ENCODE data around the gene PSMD9. TPM values are rescaled to one million over a fixed set of nuclear protein-coding genes. Genes with fewer than 3 reads are reported as not detected.
A peak's percentile ranks its signal among the peaks of the same experiment; 100 is the strongest.
"Not testable (repeated sequence)": the region's sequence is repeated elsewhere in the genome, so short reads cannot be mapped to it uniquely, and the experiment has no call there.

Gene PSMD9
- total RNA-seq, 1 donor from 2014 or later = 28.1 TPM

DNA sequence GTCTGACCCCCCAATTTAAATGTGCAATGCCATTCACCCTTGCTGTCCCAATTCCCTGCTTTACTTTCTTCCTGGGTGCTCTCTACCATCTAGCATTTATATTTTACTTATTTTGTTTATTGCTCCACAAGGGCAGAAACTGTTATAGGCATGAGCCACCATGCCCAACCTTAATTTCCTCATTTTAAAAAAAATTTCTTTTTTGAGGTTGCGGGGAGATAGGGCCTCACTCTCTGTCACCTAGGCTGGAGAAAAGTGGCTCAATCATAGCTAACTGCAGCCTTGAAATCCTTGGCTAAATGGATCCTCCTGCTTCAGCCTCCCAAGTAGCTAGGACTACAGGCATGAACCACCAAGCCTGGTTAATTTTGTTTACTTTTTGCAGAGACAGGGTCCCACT, 42.9 kb upstream of the PSMD9 start:
- no peak for DNase-seq
- TF ChIP-seq, protein P1, sequence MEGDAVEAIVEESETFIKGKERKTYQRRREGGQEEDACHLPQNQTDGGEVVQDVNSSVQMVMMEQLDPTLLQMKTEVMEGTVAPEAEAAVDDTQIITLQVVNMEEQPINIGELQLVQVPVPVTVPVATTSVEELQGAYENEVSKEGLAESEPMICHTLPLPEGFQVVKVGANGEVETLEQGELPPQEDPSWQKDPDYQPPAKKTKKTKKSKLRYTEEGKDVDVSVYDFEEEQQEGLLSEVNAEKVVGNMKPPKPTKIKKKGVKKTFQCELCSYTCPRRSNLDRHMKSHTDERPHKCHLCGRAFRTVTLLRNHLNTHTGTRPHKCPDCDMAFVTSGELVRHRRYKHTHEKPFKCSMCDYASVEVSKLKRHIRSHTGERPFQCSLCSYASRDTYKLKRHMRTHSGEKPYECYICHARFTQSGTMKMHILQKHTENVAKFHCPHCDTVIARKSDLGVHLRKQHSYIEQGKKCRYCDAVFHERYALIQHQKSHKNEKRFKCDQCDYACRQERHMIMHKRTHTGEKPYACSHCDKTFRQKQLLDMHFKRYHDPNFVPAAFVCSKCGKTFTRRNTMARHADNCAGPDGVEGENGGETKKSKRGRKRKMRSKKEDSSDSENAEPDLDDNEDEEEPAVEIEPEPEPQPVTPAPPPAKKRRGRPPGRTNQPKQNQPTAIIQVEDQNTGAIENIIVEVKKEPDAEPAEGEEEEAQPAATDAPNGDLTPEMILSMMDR (IDR thresholded peaks at IDR 0.05; ENCODE audit: borderline replicate concordance) = no peak
- no peaks in the 10 kb centered on the region for H3K9me3 ChIP-seq (replicated peaks)
- intact Hi-C loops (cut with micrococcal nuclease) = no loop called here
- no peak overlapping the region for H3K27ac ChIP-seq (replicated peaks)
- no peaks in the 10 kb centered on the region for H3K36me3 ChIP-seq
- no peak overlapping the region for H3K4me3 ChIP-seq
- no peaks in the 10 kb centered on the region for H3K4me1 ChIP-seq
- H3K27me3 ChIP-seq (ENCODE audit: low read depth) = no peaks in the 10 kb centered on the region

DNA sequence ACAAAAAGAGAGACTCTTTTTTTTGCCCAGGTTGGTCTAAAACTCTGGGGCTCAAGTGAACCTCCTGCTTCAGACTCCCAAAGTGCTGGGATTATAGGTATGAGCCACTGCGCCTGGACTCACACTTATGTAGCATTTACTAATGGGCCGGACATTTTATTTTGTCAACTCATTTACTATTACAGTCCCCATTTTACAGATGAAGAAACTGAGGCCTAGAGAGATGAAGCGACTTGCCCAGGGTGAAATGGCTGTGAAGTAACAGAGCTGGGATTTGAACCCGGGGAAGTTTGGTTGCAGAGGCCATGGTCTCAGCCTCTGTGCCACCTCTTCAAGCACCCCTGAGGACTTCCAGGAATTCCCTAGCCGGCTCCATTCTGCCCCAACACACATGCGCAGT, 39.4 kb upstream of the PSMD9 start:
- H3K27ac ChIP-seq (replicated peaks) = no peak overlapping the region
- H3K27me3 ChIP-seq (ENCODE audit: low read depth) = no peaks in the 10 kb centered on the region
- TF ChIP-seq, protein P1 (IDR thresholded peaks at IDR 0.05; ENCODE audit: borderline replicate concordance) = no peak
- no peak for DNase-seq
- H3K4me3 ChIP-seq = no peak overlapping the region
- H3K36me3 ChIP-seq = no peaks in the 10 kb centered on the region
- H3K4me1 ChIP-seq = no peaks in the 10 kb centered on the region
- intact Hi-C loops (cut with micrococcal nuclease) = no loop called here
- H3K9me3 ChIP-seq (replicated peaks) = no peaks in the 10 kb centered on the region

DNA sequence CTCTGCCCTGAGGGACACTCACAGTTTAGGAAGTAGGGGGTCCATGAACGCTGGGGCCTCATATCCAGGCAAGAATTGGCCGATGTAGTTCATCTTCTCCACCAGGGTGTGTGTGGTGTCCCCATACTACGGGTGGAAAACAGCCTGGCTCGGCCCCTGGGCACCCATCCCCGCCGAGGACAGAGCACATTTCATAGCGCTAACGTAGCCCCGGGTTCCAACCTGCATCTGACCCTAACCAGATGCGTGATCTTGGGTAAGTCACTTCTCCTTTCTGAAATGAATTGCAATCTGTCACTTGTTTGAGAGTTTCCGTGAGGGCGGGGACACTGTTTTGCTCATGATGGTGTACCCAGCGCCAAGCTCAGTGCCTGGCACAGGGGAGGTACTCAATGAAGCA, 38.9 kb upstream of the PSMD9 start:
- TF ChIP-seq, protein P1 (IDR thresholded peaks at IDR 0.05; ENCODE audit: borderline replicate concordance) = no peak
- Histone ChIP-seq H3K4me3 (no peak overlapping the region), H3K27ac (replicated peaks) (no peak overlapping the region), H3K4me1 (no peaks in the 10 kb centered on the region), H3K27me3 (ENCODE audit: low read depth) (no peaks in the 10 kb centered on the region), H3K9me3 (replicated peaks) (no peaks in the 10 kb centered on the region), H3K36me3 (no peaks in the 10 kb centered on the region)
- intact Hi-C loops (cut with micrococcal nuclease) = no loop called here
- DNase-seq = no peak

DNA sequence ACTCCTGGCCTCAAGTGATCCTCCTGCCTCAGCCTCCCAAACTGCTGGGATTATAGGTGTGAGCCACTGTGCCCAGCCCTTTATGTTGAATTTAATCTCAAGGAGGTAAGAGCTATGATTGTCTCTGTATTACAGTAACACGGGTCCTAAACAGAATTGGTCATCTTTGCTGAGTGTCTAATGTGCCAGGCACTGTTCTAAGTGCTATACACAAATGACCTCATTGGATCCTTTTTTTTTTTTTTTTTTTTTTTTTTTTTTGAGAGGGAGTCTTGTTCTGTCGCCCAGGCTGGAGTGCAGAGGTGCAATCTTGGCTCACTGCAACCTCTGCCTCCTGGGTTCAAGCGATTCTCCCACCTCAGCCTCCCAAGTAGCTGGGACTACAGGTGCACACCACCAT, 36.2 kb upstream of the PSMD9 start:
- H3K27me3 ChIP-seq (ENCODE audit: low read depth); DNase-seq; H3K9me3 ChIP-seq (replicated peaks); H3K36me3 ChIP-seq; H3K4me3 ChIP-seq; H3K4me1 ChIP-seq; intact Hi-C loops (cut with micrococcal nuclease); H3K27ac ChIP-seq (replicated peaks): not testable (repeated sequence)

DNA sequence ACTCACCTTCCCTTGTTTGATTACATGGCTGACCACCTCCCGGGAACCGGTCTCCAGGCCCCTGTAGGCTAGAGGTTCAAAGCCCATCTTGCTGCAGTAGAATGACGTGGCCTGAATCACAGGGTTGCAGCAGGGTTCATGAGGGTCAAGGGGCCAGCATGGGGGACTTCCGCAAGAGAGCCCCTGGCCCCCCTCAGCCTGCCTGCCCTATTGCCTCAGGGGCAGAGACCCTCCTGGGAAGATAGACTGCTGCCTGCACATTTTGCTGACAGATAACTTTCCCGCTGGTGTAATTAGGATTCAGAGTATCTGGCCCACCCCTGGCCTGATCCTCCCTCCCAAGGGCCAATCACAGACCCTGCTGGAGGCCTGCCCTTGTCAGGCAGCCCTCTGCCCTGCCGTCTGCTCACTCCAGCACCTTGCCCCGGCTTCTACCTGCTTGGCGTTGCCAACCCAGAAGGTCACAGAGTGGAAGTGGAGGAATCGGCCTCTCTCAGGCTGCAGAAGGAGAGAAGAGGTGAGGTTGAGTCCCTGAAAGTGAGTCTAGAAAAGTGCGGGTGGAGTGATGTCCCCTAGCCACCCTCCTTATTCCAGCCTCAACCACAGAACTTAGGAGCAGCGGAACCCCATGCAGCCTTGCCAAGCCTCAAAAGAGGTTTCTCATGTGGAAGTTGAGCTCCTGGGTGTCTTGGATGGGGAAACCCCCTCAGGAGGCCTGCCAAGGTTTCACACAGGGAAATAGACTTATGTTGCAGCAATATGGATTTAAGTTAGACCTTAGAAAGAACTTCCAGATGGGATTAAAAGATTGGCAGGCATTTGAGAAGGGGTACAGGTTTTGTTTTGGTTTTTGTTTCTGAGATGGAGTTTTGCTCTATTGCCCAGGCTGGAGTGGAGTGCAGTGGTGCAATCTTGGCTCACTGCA, 31.0 kb upstream of the PSMD9 start:
- no peaks in the 10 kb centered on the region for H3K36me3 ChIP-seq
- DNase-seq = no peak
- intact Hi-C loops (cut with micrococcal nuclease) = no loop called here
- no peak overlapping the region for H3K27ac ChIP-seq (replicated peaks)
- no peaks in the 10 kb centered on the region for H3K27me3 ChIP-seq (ENCODE audit: low read depth)
- H3K4me3 ChIP-seq = no peak overlapping the region
- TF ChIP-seq, protein P1 (IDR thresholded peaks at IDR 0.05; ENCODE audit: borderline replicate concordance) = no peak
- no peaks in the 10 kb centered on the region for H3K9me3 ChIP-seq (replicated peaks)
- H3K4me1 ChIP-seq = peaks cover 20% of the 10 kb centered on the region

DNA sequence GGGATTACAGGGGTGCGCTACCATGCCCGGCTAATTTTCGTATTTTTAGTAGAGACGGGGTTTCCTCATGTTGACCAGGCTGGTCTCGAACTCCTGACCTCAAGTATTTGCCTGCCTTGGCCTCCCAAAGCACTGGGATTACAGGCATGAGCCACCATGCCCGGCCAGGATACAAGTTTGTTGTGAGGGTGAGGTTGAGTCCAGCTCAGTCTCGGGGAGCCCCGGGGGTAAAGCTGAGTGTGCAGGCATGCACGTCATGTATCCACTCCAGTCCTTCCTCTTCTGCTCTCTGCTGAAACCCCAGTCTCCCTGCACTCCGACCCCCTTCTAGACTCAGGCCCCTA, 30.3 kb upstream of the PSMD9 start:
- H3K4me3 ChIP-seq = no peak overlapping the region
- no peaks in the 10 kb centered on the region for H3K9me3 ChIP-seq (replicated peaks)
- no peaks in the 10 kb centered on the region for H3K27me3 ChIP-seq (ENCODE audit: low read depth)
- no peaks in the 10 kb centered on the region for H3K36me3 ChIP-seq
- intact Hi-C loops (cut with micrococcal nuclease) = no loop called here
- peaks cover 20% of the 10 kb centered on the region for H3K4me1 ChIP-seq
- no peak for DNase-seq
- TF ChIP-seq, protein P1 (IDR thresholded peaks at IDR 0.05; ENCODE audit: borderline replicate concordance) = no peak
- H3K27ac ChIP-seq (replicated peaks) = peak overlapping the region; percentile 89
